ENCODE results near the gene PHF11. TPM values are rescaled to one million over a fixed set of nuclear protein-coding genes. Genes with fewer than 3 reads are reported as not detected.

The PHF11 gene
- total RNA-seq, 1 donor from 2014 or later: 19.4 TPM

GRCh38 chr13:49498206-49498605, 2.5 kb downstream of the PHF11 start:
- DNase-seq: no peak

- DNase-seq: no peak
Observed at GRCh38 chr13:49499889-49500660, 4.3 kb downstream of the PHF11 start.

GRCh38 chr13:49502954-49503353, 7.2 kb downstream of the PHF11 start:
- DNase-seq: no peak

- no peak for DNase-seq
Observed at GRCh38 chr13:49503951-49504350, 8.2 kb downstream of the PHF11 start.

GRCh38 chr13:49512578-49512977, 16.8 kb downstream of the PHF11 start:
- DNase-seq: no peak

GRCh38 chr13:49516467-49516866, 20.7 kb downstream of the PHF11 start:
- DNase-seq: no peak

GRCh38 chr13:49517461-49517860, 21.7 kb downstream of the PHF11 start:
- no peak for DNase-seq

- no peak for DNase-seq
Observed at GRCh38 chr13:49521224-49521623, 25.5 kb downstream of the PHF11 start.

- peak; percentile 18 for DNase-seq
Observed at GRCh38 chr13:49524740-49525501, 29.2 kb downstream of the PHF11 start.

- no peak for DNase-seq
Observed at GRCh38 chr13:49527123-49527522, 31.4 kb downstream of the PHF11 start.

- DNase-seq: no peak
Observed at GRCh38 chr13:49528161-49528560, 32.4 kb downstream of the PHF11 start.

- no peak for DNase-seq
Observed at GRCh38 chr13:49530457-49530856, 34.7 kb downstream of the PHF11 start.

- DNase-seq: no peak
Observed at GRCh38 chr13:49532593-49532992, 36.8 kb downstream of the PHF11 start.

GRCh38 chr13:49533011-49533410, 37.3 kb downstream of the PHF11 start:
- no peak for DNase-seq

- no peak for DNase-seq
Observed at GRCh38 chr13:49533591-49534269, 38.0 kb downstream of the PHF11 start.

- no peak for DNase-seq
Observed at GRCh38 chr13:49536144-49536873, 40.6 kb downstream of the PHF11 start.

GRCh38 chr13:49538404-49538803, 42.7 kb downstream of the PHF11 start:
- DNase-seq: no peak

GRCh38 chr13:49539313-49539712, 43.6 kb downstream of the PHF11 start:
- peak; percentile 15 for DNase-seq

GRCh38 chr13:49539746-49540145, 44.0 kb downstream of the PHF11 start:
- no peak for DNase-seq

- DNase-seq: no peak
Observed at GRCh38 chr13:49540552-49540951, 44.8 kb downstream of the PHF11 start.

GRCh38 chr13:49543656-49544055, 47.9 kb downstream of the PHF11 start:
- DNase-seq: no peak

- no peak for DNase-seq
Observed at GRCh38 chr13:49545661-49546060, 49.9 kb downstream of the PHF11 start.
